Esophagus squamous epithelium (tissue), 4 donors: ENCODE measurements around the gene TANC1.

ENCODE experiments used
- POLR2A ChIP-seq, 4 donors: fragments of 450-650 bp; IDR thresholded peaks; one replicate each; pipeline ENCODE4 v1.6.1; 2017; ENCODE audit warnings: antibody characterized with exemption in 4 of 4, mild to moderate bottlenecking in 4 of 4, moderate library complexity in 3 of 4
- TF ChIP-seq, protein P1 (sequence below), 6 experiments: fragments of 450-650 bp in 4 of 6; fragments of 200-600 bp in 2 of 6; sonication (generic) in 2 of 6; IDR thresholded peaks; one replicate each; pipeline ENCODE4 v1.5.1; 2016 to 2019; ENCODE audit warnings: antibody characterized with exemption in 6 of 6, mild to moderate bottlenecking in 4 of 6, moderate library complexity in 4 of 6

GRCh38 chr2:159175182-159175581 is 206.7 kb downstream of the TANC1 start:
- TF ChIP-seq, protein P1, sequence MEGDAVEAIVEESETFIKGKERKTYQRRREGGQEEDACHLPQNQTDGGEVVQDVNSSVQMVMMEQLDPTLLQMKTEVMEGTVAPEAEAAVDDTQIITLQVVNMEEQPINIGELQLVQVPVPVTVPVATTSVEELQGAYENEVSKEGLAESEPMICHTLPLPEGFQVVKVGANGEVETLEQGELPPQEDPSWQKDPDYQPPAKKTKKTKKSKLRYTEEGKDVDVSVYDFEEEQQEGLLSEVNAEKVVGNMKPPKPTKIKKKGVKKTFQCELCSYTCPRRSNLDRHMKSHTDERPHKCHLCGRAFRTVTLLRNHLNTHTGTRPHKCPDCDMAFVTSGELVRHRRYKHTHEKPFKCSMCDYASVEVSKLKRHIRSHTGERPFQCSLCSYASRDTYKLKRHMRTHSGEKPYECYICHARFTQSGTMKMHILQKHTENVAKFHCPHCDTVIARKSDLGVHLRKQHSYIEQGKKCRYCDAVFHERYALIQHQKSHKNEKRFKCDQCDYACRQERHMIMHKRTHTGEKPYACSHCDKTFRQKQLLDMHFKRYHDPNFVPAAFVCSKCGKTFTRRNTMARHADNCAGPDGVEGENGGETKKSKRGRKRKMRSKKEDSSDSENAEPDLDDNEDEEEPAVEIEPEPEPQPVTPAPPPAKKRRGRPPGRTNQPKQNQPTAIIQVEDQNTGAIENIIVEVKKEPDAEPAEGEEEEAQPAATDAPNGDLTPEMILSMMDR (IDR thresholded peaks at IDR 0.05) = no peak
- no peak for TF ChIP-seq POLR2A (IDR thresholded peaks at IDR 0.05)
